HepG2 (cell line): ENCODE measurements around the gene RAB40C. TPM values are rescaled to one million over a fixed set of nuclear protein-coding genes. Genes with fewer than 3 reads are reported as not detected.
A peak's percentile ranks its signal among the peaks of the same experiment; 100 is the strongest.

Experiments used
- ARNTL ChIP-seq: sonication (generic); formaldehyde crosslinking; IDR thresholded peaks from 2 replicates; pipeline ENCODE4 v1.4.0; 2020; ENCODE audit warnings: mild to moderate bottlenecking, missing genetic modification reagents
- ATF7 ChIP-seq, 2 experiments: fragments of 450-650 bp in 1 of 2; sonication (generic) in 1 of 2; formaldehyde crosslinking in 1 of 2; IDR thresholded peaks; 2 replicates each; pipeline versions ENCODE4 v1.4.0 to v1.6.1; 2016 to 2020; ENCODE audit warnings: antibody characterized with exemption in 1 of 2, mild to moderate bottlenecking in 1 of 2, missing genetic modification reagents in 1 of 2
- FOXP1 ChIP-seq, 2 experiments: fragments of 450-650 bp in 1 of 2; IDR thresholded peaks; 2 replicates each; pipeline ENCODE4 v1.6.1; 2017 to 2018; ENCODE audit warnings: antibody characterized with exemption in 1 of 2
- MYC ChIP-seq: sonication (generic); formaldehyde crosslinking; IDR thresholded peaks from 2 replicates; pipeline ENCODE4 v1.9.0; 2021; ENCODE audit warnings: missing genetic modification reagents, borderline replicate concordance
- NPAS2 ChIP-seq: sonication (generic); formaldehyde crosslinking; IDR thresholded peaks from 2 replicates; pipeline ENCODE4 v1.8.0; 2022; ENCODE audit warnings: mild to moderate bottlenecking, missing genetic modification reagents, borderline replicate concordance
- PCBP1 ChIP-seq: fragments of 200-400 bp; formaldehyde crosslinking; IDR thresholded peaks from 2 replicates; pipeline ENCODE4 v1.6.1; 2017; ENCODE audit warnings: mild to moderate bottlenecking, low read depth, low read length, borderline replicate concordance
- PCBP2 ChIP-seq: fragments of 200-400 bp; formaldehyde crosslinking; optimal IDR thresholded peaks from 2 replicates; pipeline ENCODE3; 2018; ENCODE audit warnings: low read length, low read depth; ENCODE audit not compliant: poor library complexity, severe bottlenecking
- SMARCE1 ChIP-seq: fragments of 450-650 bp; IDR thresholded peaks from 2 replicates; pipeline ENCODE4 v1.6.1; 2017; ENCODE audit warnings: borderline replicate concordance
- ZBTB3 ChIP-seq: sonication (generic); formaldehyde crosslinking; IDR thresholded peaks from 2 replicates; pipeline ENCODE4 v1.4.0; 2020; ENCODE audit warnings: low read depth, mild to moderate bottlenecking, moderate library complexity, missing genetic modification reagents, borderline replicate concordance
- ZNF205 ChIP-seq: IDR thresholded peaks from 2 replicates; pipeline ENCODE4 v1.6.1; 2018; ENCODE audit warnings: missing biosample characterization, missing genetic modification reagents
- polyA plus RNA-seq, 8 experiments: library from polyadenylated mRNA; depleted of rRNA in 3 of 8; stranded (reverse) in 7 of 8; unstranded in 1 of 8; fragments of >200 nt; fragmentation: Illumina TruSeq in 4 of 8; extraction: Trizol in 4 of 8; gene quantifications; 2 replicates each; pipeline versions ENCODE4 v1.2.1 to v1.2.3, GENCODE V29; 2011 to 2016; ENCODE audit warnings: low read depth in 4 of 8, missing spikeins in 1 of 8, mixed read lengths in 1 of 8; ENCODE audit not compliant: insufficient read depth in 1 of 8
- total RNA-seq, 5 experiments: library from RNA; depleted of rRNA; stranded (reverse); fragments of >200 nt; fragmentation: Illumina TruSeq; extraction: Trizol; gene quantifications; 2 replicates each; pipeline ENCODE4 v1.2.3, GENCODE V29; 2016; ENCODE audit warnings: low read depth in 1 of 5
- TF ChIP-seq, protein P1 (sequence below): sonication (generic); formaldehyde crosslinking; IDR thresholded peaks from 2 replicates; pipeline ENCODE4 v1.9.0; 2022; ENCODE audit warnings: low read depth, missing genetic modification reagents
- TF ChIP-seq, protein P2 (sequence below): sonication (generic); formaldehyde crosslinking; IDR thresholded peaks from 2 replicates; pipeline ENCODE4 v1.4.0; 2020; ENCODE audit warnings: missing genetic modification reagents
- TF ChIP-seq, protein P3 (sequence below): IDR thresholded peaks from 2 replicates; pipeline ENCODE4 v1.6.1; 2016; ENCODE audit warnings: low read depth, missing genetic modification reagents, missing compliant biosample characterization
- TF ChIP-seq, protein P4 (sequence below): sonication (generic); formaldehyde crosslinking; conservative IDR thresholded peaks from 2 replicates; pipeline ENCODE4 v1.4.0; 2020; ENCODE audit warnings: missing genetic modification reagents
- TF ChIP-seq, protein P5 (sequence below): sonication (generic); formaldehyde crosslinking; IDR thresholded peaks from 2 replicates; pipeline ENCODE4 v1.5.0; 2020; ENCODE audit warnings: mild to moderate bottlenecking, low read depth, missing genetic modification reagents, borderline replicate concordance

RAB40C gene
- total and polyA plus RNA-seq, 2 of the 13 experiments (the other 11 are each of a cell fraction or from before 2014, with no cell fraction given): 7.7 to 11.5 TPM

DNA sequence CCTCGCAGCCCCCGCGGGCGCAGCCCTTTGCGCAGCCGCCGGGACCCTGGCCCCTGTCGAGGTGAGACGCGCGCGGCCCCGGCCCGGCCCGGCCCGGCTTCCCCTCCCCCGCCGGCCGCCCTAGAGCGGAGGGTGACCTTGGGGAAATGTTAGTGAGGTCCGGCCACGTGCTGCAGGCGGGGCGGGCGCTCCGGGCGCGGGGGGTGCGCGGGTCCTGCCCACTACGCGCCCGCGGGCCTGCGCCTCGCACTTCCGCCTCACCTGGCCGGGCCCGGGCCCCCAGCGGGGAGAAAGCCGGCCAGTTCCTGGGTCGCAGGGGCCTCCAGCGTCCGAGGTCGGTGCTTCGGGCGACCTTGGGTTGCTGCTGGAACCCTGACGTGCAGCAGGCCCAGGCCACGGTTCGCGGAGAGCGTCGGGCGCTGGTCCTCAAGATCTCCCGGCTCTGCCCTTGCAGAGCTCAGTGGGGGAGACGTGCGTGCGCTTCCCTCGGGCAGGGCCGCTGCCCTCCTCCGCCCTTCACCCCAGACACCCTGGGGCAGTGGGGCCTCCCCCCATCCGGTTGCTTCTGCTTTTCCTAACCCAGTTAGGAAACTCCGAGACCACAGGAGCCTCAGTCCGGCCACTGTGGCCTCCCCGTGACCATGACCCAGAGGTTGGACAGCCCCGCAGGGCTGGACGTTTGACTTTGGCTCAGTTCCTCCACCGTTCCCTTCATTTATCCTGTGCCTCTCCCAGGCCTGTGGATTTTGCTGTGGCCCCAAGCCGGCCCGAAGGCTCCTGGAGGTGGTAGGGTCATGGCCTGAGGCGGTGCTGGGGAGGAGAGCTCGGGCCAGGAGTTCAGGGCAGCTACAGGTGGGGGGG is 52.6 kb downstream of the RAB40C start (continued):
- TF ChIP-seq ATF7 (IDR thresholded peaks at IDR 0.05): no peak
- no peak for TF ChIP-seq ATF7 (CRISPR knock-in tag; IDR thresholded peaks at IDR 0.05)
- peak; percentile 90 for TF ChIP-seq MYC
- TF ChIP-seq FOXP1 (IDR thresholded peaks at IDR 0.05): no peak
- no peak for TF ChIP-seq FOXP1 (CRISPR knock-in tag; IDR thresholded peaks at IDR 0.05)
- TF ChIP-seq SMARCE1: no peak
- peak; percentile 91 for TF ChIP-seq ARNTL (CRISPR knock-in tag)
- TF ChIP-seq NPAS2 (CRISPR knock-in tag): no peak
- TF ChIP-seq, protein P1, sequence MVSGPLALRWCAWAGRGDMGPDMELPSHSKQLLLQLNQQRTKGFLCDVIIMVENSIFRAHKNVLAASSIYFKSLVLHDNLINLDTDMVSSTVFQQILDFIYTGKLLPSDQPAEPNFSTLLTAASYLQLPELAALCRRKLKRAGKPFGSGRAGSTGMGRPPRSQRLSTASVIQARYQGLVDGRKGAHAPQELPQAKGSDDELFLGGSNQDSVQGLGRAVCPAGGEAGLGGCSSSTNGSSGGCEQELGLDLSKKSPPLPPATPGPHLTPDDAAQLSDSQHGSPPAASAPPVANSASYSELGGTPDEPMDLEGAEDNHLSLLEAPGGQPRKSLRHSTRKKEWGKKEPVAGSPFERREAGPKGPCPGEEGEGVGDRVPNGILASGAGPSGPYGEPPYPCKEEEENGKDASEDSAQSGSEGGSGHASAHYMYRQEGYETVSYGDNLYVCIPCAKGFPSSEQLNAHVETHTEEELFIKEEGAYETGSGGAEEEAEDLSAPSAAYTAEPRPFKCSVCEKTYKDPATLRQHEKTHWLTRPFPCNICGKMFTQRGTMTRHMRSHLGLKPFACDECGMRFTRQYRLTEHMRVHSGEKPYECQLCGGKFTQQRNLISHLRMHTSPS: no peak; the same call in 1 of the 2 replicates
- no peak for TF ChIP-seq ZNF205 (CRISPR knock-in tag)
- TF ChIP-seq PCBP2: no peak
- TF ChIP-seq, protein P2, sequence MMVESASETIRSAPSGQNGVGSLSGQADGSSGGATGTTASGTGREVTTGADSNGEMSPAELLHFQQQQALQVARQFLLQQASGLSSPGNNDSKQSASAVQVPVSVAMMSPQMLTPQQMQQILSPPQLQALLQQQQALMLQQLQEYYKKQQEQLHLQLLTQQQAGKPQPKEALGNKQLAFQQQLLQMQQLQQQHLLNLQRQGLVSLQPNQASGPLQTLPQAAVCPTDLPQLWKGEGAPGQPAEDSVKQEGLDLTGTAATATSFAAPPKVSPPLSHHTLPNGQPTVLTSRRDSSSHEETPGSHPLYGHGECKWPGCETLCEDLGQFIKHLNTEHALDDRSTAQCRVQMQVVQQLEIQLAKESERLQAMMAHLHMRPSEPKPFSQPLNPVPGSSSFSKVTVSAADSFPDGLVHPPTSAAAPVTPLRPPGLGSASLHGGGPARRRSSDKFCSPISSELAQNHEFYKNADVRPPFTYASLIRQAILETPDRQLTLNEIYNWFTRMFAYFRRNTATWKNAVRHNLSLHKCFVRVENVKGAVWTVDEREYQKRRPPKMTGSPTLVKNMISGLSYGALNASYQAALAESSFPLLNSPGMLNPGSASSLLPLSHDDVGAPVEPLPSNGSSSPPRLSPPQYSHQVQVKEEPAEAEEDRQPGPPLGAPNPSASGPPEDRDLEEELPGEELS (CRISPR knock-in tag): no peak
- 0 out of 2 replicates have a peak, but pooled peaks have one; percentile 66 for TF ChIP-seq PCBP1
- TF ChIP-seq, protein P3, sequence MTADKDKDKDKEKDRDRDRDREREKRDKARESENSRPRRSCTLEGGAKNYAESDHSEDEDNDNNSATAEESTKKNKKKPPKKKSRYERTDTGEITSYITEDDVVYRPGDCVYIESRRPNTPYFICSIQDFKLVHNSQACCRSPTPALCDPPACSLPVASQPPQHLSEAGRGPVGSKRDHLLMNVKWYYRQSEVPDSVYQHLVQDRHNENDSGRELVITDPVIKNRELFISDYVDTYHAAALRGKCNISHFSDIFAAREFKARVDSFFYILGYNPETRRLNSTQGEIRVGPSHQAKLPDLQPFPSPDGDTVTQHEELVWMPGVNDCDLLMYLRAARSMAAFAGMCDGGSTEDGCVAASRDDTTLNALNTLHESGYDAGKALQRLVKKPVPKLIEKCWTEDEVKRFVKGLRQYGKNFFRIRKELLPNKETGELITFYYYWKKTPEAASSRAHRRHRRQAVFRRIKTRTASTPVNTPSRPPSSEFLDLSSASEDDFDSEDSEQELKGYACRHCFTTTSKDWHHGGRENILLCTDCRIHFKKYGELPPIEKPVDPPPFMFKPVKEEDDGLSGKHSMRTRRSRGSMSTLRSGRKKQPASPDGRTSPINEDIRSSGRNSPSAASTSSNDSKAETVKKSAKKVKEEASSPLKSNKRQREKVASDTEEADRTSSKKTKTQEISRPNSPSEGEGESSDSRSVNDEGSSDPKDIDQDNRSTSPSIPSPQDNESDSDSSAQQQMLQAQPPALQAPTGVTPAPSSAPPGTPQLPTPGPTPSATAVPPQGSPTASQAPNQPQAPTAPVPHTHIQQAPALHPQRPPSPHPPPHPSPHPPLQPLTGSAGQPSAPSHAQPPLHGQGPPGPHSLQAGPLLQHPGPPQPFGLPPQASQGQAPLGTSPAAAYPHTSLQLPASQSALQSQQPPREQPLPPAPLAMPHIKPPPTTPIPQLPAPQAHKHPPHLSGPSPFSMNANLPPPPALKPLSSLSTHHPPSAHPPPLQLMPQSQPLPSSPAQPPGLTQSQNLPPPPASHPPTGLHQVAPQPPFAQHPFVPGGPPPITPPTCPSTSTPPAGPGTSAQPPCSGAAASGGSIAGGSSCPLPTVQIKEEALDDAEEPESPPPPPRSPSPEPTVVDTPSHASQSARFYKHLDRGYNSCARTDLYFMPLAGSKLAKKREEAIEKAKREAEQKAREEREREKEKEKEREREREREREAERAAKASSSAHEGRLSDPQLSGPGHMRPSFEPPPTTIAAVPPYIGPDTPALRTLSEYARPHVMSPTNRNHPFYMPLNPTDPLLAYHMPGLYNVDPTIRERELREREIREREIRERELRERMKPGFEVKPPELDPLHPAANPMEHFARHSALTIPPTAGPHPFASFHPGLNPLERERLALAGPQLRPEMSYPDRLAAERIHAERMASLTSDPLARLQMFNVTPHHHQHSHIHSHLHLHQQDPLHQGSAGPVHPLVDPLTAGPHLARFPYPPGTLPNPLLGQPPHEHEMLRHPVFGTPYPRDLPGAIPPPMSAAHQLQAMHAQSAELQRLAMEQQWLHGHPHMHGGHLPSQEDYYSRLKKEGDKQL (CRISPR knock-in tag): peak; percentile 14; the same call in 1 of the 2 replicates
- TF ChIP-seq ZBTB3 (CRISPR knock-in tag): 0 out of 2 replicates have a peak, but pooled peaks have one; percentile 48
- TF ChIP-seq, protein P4, sequence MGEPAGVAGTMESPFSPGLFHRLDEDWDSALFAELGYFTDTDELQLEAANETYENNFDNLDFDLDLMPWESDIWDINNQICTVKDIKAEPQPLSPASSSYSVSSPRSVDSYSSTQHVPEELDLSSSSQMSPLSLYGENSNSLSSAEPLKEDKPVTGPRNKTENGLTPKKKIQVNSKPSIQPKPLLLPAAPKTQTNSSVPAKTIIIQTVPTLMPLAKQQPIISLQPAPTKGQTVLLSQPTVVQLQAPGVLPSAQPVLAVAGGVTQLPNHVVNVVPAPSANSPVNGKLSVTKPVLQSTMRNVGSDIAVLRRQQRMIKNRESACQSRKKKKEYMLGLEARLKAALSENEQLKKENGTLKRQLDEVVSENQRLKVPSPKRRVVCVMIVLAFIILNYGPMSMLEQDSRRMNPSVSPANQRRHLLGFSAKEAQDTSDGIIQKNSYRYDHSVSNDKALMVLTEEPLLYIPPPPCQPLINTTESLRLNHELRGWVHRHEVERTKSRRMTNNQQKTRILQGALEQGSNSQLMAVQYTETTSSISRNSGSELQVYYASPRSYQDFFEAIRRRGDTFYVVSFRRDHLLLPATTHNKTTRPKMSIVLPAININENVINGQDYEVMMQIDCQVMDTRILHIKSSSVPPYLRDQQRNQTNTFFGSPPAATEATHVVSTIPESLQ (CRISPR knock-in tag): no peak; the same call in 1 of the 2 replicates
- TF ChIP-seq, protein P5, sequence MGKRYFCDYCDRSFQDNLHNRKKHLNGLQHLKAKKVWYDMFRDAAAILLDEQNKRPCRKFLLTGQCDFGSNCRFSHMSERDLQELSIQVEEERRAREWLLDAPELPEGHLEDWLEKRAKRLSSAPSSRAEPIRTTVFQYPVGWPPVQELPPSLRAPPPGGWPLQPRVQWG (CRISPR knock-in tag): no peak
